Measurements from ENCODE around the gene MS4A6A. TPM values are rescaled to one million over a fixed set of nuclear protein-coding genes. Genes with fewer than 3 reads are reported as not detected.
"Not testable (repeated sequence)": the region's sequence is repeated elsewhere in the genome, so short reads cannot be mapped to it uniquely, and the experiment has no call there.

The MS4A6A gene
- total and polyA plus RNA-seq, 7 donors: 58.9 to 115 (median 80.0) TPM

DNA sequence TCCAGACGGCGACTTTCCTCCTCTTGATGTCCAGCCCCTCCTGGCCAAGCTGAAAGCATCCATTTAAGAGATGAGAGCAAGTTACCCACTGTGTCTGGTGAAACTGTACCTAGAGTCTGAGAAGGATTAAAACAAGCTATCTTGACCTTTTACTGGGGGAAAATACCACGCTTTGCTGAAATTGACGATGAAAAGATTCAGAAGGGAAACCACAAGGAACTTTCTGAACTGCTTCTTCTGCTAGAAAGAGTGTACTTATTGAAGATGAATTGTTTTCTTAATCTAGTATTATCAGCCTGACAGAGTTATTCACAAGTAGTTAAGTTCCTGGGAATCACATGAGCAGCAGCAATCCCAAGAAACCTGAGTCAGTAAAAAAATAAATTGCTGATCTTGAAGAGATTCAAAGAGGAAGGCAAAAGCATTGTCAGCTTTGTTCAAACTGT is 13.1 kb upstream of the MS4A6A start:
- Histone ChIP-seq H3K4me3 (no peak overlapping the region), H3K9me3 (peaks cover 0 to 3% (median 0%) of the 10 kb centered on the region in 4 donors), H3K27me3 (no peaks in the 10 kb centered on the region), H3K27ac (peak overlapping the region in 3 of 4 donors; percentile 14 to 51 (median 45)), H3K36me3 (no peaks in the 10 kb centered on the region), H3K4me1 (no peaks in the 10 kb centered on the region)
- TF ChIP-seq POLR2A (IDR thresholded peaks at IDR 0.05): no peak
- TF ChIP-seq POLR2AphosphoS5 (IDR thresholded peaks at IDR 0.05): peak in 1 of 4 donors; percentile 16
- intact Hi-C loops (cut with DNase I): loop anchor here (10.0 kb wide), 1 partner anchor 371 kb away; no protein-coding TSS in a partner anchor
- no peak for DNase-seq
- 70 to 87% methylated on average over 4 of the region's 4 CpGs for WGBS, 2 donors

DNA sequence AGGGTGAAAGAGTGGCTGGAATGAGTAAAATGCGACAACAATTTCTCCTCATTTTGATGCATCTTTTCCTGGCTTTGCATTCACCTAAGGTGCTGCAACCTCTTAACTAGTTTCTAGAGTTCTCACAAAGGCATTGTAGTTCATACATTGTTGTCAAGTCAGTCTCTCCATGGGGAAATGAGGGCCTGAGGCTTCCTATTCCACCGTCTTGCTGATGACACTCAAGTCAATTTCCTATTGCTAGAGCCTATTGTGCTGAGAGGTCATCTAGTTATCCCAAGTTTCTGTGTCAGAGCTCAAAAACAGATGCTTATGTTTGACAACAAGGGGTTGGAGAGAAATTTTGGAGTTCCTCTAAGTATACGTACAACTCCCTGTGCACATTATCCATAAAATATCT is 11.6 kb upstream of the MS4A6A start:
- Histone ChIP-seq H3K27me3 (no peaks in the 10 kb centered on the region), H3K27ac (peak overlapping the region in 1 of 4 donors; percentile 13), H3K4me3 (no peak overlapping the region), H3K4me1 (no peaks in the 10 kb centered on the region), H3K9me3 (peaks cover 0 to 3% (median 0%) of the 10 kb centered on the region in 4 donors), H3K36me3 (no peaks in the 10 kb centered on the region)
- intact Hi-C loops (cut with DNase I): loop anchor here (10.0 kb wide), 1 partner anchor 370 kb away; no protein-coding TSS in a partner anchor
- 60 to 75% methylated on average over 3 of the region's 3 CpGs for WGBS, 2 donors
- no peak for DNase-seq
- TF ChIP-seq EP300 (IDR thresholded peaks at IDR 0.05) (no peak), POLR2A (IDR thresholded peaks at IDR 0.05) (no peak), POLR2AphosphoS5 (IDR thresholded peaks at IDR 0.05) (no peak)
- TF ChIP-seq, protein P1, sequence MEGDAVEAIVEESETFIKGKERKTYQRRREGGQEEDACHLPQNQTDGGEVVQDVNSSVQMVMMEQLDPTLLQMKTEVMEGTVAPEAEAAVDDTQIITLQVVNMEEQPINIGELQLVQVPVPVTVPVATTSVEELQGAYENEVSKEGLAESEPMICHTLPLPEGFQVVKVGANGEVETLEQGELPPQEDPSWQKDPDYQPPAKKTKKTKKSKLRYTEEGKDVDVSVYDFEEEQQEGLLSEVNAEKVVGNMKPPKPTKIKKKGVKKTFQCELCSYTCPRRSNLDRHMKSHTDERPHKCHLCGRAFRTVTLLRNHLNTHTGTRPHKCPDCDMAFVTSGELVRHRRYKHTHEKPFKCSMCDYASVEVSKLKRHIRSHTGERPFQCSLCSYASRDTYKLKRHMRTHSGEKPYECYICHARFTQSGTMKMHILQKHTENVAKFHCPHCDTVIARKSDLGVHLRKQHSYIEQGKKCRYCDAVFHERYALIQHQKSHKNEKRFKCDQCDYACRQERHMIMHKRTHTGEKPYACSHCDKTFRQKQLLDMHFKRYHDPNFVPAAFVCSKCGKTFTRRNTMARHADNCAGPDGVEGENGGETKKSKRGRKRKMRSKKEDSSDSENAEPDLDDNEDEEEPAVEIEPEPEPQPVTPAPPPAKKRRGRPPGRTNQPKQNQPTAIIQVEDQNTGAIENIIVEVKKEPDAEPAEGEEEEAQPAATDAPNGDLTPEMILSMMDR (IDR thresholded peaks at IDR 0.05): no peak

DNA sequence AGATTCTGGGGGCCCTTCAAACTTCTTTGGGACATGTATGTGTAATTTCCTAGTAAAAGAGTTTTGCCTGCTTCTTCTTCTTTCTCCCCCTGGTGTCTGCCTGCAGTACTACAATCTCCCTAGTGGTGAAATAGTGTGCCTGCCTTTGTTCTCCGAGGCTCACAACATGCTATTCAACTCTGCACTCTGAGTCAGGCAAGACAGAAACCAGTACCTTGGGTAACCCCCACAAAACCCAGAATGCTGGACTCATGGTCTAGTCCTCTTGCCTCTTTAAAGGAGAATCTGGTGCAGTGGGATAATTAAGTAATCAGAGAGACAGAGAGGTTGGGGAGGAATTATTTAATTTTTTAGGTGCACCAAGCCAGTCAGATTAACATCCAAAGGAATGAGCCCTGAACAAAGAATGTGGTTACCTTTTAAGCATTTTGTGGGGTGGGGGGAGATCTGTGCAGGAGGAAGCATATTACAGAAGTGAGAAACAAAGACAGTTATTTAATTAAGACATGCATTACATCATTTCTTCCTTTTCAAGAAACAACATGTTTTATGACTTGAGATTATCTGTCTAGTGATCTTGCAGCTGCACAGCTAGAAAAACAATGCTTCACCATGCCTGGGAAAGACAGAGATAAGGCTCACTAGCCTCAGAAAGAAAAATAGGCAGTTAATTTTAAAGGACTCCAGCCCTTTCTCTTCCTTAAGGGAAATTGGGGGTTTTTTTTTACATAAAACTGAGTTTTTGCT is 11.0 kb upstream of the MS4A6A start:
- DNase-seq: no peak
- Histone ChIP-seq H3K9me3 (peaks cover 0 to 3% (median 0%) of the 10 kb centered on the region in 4 donors), H3K4me3 (no peak overlapping the region), H3K4me1 (no peaks in the 10 kb centered on the region), H3K36me3 (no peaks in the 10 kb centered on the region), H3K27ac (peak overlapping the region in 1 of 4 donors; percentile 13), H3K27me3 (no peaks in the 10 kb centered on the region)
- WGBS, 2 donors: 20 to 25% methylated on average over 1 of the region's 1 CpG
- no peak for TF ChIP-seq EP300 (IDR thresholded peaks at IDR 0.05)
- TF ChIP-seq POLR2A (IDR thresholded peaks at IDR 0.05): no peak
- TF ChIP-seq, protein P1 (IDR thresholded peaks at IDR 0.05): peak; percentile 43 to 63 (median 54)
- no peak for TF ChIP-seq POLR2AphosphoS5 (IDR thresholded peaks at IDR 0.05)
- intact Hi-C loops (cut with DNase I): loop anchor here (10.0 kb wide), 1 partner anchor 369 kb away; no protein-coding TSS in a partner anchor

DNA sequence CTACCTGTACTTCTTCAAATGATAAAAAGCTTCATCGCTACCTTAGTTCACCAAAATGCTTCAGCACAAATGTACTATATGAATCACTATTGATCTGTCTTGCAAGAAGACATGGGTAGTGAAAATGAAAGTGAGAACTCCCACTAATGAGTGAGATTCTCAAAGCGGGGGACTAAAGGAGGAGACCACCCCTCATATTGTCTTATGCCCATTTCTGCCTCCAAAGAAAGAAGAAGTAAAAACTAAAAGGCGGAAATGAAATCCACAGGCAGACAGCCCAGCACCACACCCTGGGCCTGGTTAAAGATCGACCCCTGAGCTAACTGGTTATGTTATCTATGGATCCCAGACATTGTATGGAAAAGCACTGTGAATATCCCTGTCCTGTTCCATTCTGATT is 9.7 kb upstream of the MS4A6A start:
- not testable (repeated sequence) for DNase-seq
- WGBS, 2 donors: 89 to 92% methylated on average over 4 of the region's 4 CpGs
- intact Hi-C loops (cut with DNase I): loop anchor here (10.0 kb wide), 1 partner anchor 368 kb away; no protein-coding TSS in a partner anchor

DNA sequence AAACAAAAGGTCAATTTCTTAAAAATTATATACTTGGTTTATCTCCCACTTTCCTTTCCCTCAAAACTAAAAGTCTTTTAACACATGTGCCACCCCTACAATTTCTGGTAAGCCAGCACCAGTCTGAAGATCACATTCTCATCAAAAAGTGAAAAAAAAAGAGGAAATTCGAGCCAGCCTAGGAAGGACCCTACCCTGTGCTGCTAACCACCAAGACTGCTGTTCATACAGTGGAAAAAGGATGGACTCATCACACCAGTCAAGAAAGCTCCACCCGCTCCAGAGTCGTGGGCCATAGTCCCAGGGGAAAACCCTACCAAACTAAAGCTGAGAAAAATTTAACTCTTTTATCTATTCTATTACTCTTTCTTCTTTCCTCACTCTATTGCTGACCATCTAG is 5.6 kb upstream of the MS4A6A start:
- H3K9me3 ChIP-seq; H3K36me3 ChIP-seq; intact Hi-C loops (cut with DNase I); H3K4me3 ChIP-seq; H3K27ac ChIP-seq; H3K27me3 ChIP-seq; DNase-seq; H3K4me1 ChIP-seq: not testable (repeated sequence)
- 38 to 55% methylated on average over 3 of the region's 3 CpGs for WGBS, 2 donors

More for the DNA sequence above, 9.7 kb upstream of the MS4A6A start:
- not testable (repeated sequence) for H3K27me3 ChIP-seq, H3K4me3 ChIP-seq, H3K9me3 ChIP-seq, H3K4me1 ChIP-seq, H3K27ac ChIP-seq, H3K36me3 ChIP-seq

DNA sequence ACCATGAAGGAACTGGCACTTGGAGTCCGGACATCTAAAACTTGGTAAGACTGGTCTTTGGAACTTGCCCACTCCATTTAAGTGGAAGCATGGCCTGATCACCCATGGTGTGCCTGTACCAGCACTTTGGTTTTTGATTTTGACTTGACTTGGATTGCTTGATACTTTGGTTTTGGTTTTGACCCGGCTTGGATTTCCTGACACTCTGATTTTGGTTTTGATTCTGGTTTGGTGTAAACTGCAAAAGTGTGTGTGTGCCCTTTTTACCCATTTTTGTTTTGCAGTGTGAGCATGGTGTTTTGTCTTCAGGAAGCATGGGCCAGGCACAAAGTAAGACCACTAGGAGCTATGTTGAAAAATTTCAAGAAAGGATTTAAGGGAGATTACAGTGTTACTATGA is 3.2 kb upstream of the MS4A6A start:
- DNase-seq; H3K9me3 ChIP-seq; H3K36me3 ChIP-seq; intact Hi-C loops (cut with DNase I); H3K4me1 ChIP-seq; H3K27me3 ChIP-seq; H3K4me3 ChIP-seq: not testable (repeated sequence)
- WGBS, 2 donors: 88 to 91% methylated on average over 2 of the region's 2 CpGs
- peak overlapping the region in 1 of 4 donors; percentile 28 for H3K27ac ChIP-seq

DNA sequence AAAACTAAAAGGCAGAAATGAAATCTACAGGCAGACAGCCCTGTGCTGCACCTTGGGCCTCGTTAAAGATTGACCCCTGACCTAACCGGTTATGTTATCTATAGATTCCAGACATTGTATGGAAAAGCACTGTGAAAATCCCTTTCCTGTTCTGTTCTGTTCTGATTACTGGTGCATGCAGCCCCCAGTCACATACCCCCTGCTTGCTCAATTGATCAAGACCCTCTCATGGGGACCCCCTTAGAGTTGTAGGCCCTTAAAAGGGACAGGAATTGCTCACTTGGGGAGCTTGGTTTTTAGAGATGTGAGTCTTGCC is 2.6 kb upstream of the MS4A6A start:
- H3K9me3 ChIP-seq; H3K36me3 ChIP-seq; H3K27me3 ChIP-seq; H3K4me3 ChIP-seq; H3K4me1 ChIP-seq; DNase-seq; intact Hi-C loops (cut with DNase I): not testable (repeated sequence)
- 30 to 40% methylated on average over 2 of the region's 2 CpGs for WGBS, 2 donors
- H3K27ac ChIP-seq: peak overlapping the region in 1 of 4 donors; percentile 28

All from sigmoid colon (tissue), 7 donors.